HepG2 (cell line): ENCODE measurements around the gene PSMB2. TPM values are rescaled to one million over a fixed set of nuclear protein-coding genes. Genes with fewer than 3 reads are reported as not detected.

Experiments
- BRF2 ChIP-seq: sonication (generic); formaldehyde crosslinking; IDR thresholded peaks from 2 replicates; pipeline ENCODE4 v1.8.1; 2022; ENCODE audit warnings: mild to moderate bottlenecking, missing genetic modification reagents
- HBP1 ChIP-seq: IDR thresholded peaks from 2 replicates; pipeline ENCODE4 v1.6.1; 2016; ENCODE audit warnings: low read depth, control low read depth
- HIVEP1 ChIP-seq: sonication (generic); formaldehyde crosslinking; IDR thresholded peaks from 2 replicates; pipeline ENCODE4 v1.4.0; 2020; ENCODE audit warnings: mild to moderate bottlenecking, missing genetic modification reagents
- HNF4A ChIP-seq: sonication (generic); formaldehyde crosslinking; IDR thresholded peaks from 2 replicates; pipeline ENCODE4 v1.4.0; 2020; ENCODE audit warnings: missing genetic modification reagents
- KAT7 ChIP-seq: IDR thresholded peaks from 2 replicates; pipeline ENCODE4 v1.6.1; 2018; ENCODE audit warnings: borderline replicate concordance, missing compliant biosample characterization
- NONO ChIP-seq, 2 experiments: fragments of 450-650 bp in 1 of 2; sonication (generic) in 1 of 2; formaldehyde crosslinking in 1 of 2; IDR thresholded peaks in 1 of 2; conservative IDR thresholded peaks in 1 of 2; 2 replicates each; pipeline versions ENCODE4 v1.6.1 to v1.8.0; 2017 to 2022; ENCODE audit warnings: mild to moderate bottlenecking in 1 of 2, missing genetic modification reagents in 1 of 2, moderate library complexity in 1 of 2
- PRDM10 ChIP-seq: sonication (generic); formaldehyde crosslinking; IDR thresholded peaks from 2 replicates; pipeline ENCODE4 v1.4.0; 2020; ENCODE audit warnings: low read depth, missing genetic modification reagents
- REL ChIP-seq: sonication (generic); formaldehyde crosslinking; conservative IDR thresholded peaks from 2 replicates; pipeline ENCODE4 v1.8.0; 2022; ENCODE audit warnings: mild to moderate bottlenecking, missing genetic modification reagents, moderate library complexity
- REST ChIP-seq, 2 experiments: IDR thresholded peaks; 2 replicates each; pipeline ENCODE4 v1.6.1; 2011 to 2012; ENCODE audit warnings: low read length in 2 of 2, borderline replicate concordance in 1 of 2, low read depth in 1 of 2, mild to moderate bottlenecking in 1 of 2, moderate library complexity in 1 of 2
- STAT6 ChIP-seq: sonication (generic); formaldehyde crosslinking; IDR thresholded peaks from 2 replicates; pipeline ENCODE4 v1.4.0; 2020; ENCODE audit warnings: missing genetic modification reagents, mild to moderate bottlenecking, borderline replicate concordance
- YEATS4 ChIP-seq: sonication (generic); formaldehyde crosslinking; IDR thresholded peaks from 2 replicates; pipeline ENCODE4 v1.4.0; 2020; ENCODE audit warnings: missing genetic modification reagents, borderline replicate concordance
- ZNF383 ChIP-seq: sonication (generic); formaldehyde crosslinking; IDR thresholded peaks from 2 replicates; pipeline ENCODE4 v1.4.0; 2020; ENCODE audit warnings: missing genetic modification reagents, mild to moderate bottlenecking, borderline replicate concordance
- ZNF777 ChIP-seq: sonication (generic); formaldehyde crosslinking; IDR thresholded peaks from 2 replicates; pipeline ENCODE4 v1.4.0; 2020; ENCODE audit warnings: missing genetic modification reagents
- ZNF784 ChIP-seq: sonication (generic); formaldehyde crosslinking; IDR thresholded peaks from 2 replicates; pipeline ENCODE4 v1.5.1; 2020; ENCODE audit warnings: missing genetic modification reagents, mild to moderate bottlenecking, borderline replicate concordance
- polyA plus RNA-seq, 8 experiments: library from polyadenylated mRNA; depleted of rRNA in 3 of 8; stranded (reverse) in 7 of 8; unstranded in 1 of 8; fragments of >200 nt; fragmentation: Illumina TruSeq in 4 of 8; extraction: Trizol in 4 of 8; gene quantifications; 2 replicates each; pipeline versions ENCODE4 v1.2.1 to v1.2.3, GENCODE V29; 2011 to 2016; ENCODE audit warnings: low read depth in 4 of 8, missing spikeins in 1 of 8, mixed read lengths in 1 of 8; ENCODE audit not compliant: insufficient read depth in 1 of 8
- total RNA-seq, 5 experiments: library from RNA; depleted of rRNA; stranded (reverse); fragments of >200 nt; fragmentation: Illumina TruSeq; extraction: Trizol; gene quantifications; 2 replicates each; pipeline ENCODE4 v1.2.3, GENCODE V29; 2016; ENCODE audit warnings: low read depth in 1 of 5

Gene PSMB2
- total and polyA plus RNA-seq, 2 of the 13 experiments (the other 11 are each of a cell fraction or from before 2014, with no cell fraction given): 60.6 to 62.2 TPM

- TF ChIP-seq HBP1 (CRISPR knock-in tag) (peak; percentile 28; the same call in 1 of the 2 replicates), STAT6 (CRISPR knock-in tag) (no peak), KAT7 (CRISPR knock-in tag) (0 out of 2 replicates have a peak, but pooled peaks have one; percentile 22), ZNF383 (CRISPR knock-in tag) (no peak), NONO (IDR thresholded peaks at IDR 0.05) (no peak), NONO (CRISPR knock-in tag; conservative IDR thresholded peaks at IDR 0.05) (no peak), BRF2 (CRISPR knock-in tag) (no peak), HNF4A (no peak), ZNF777 (CRISPR knock-in tag) (0 out of 2 replicates have a peak, but pooled peaks have one; percentile 15), ZNF784 (CRISPR knock-in tag) (0 out of 2 replicates have a peak, but pooled peaks have one; percentile 1), REST (IDR thresholded peaks at IDR 0.05; ENCODE audit: borderline replicate concordance in 1 of 2, low read depth in 1 of 2, low read length in 2 of 2) (peak; percentile 25 to 71), HIVEP1 (CRISPR knock-in tag) (0 out of 2 replicates have a peak, but pooled peaks have one; percentile 76), YEATS4 (peak; percentile 79; the same call in 1 of the 2 replicates), REL (CRISPR knock-in tag) (no peak), PRDM10 (CRISPR knock-in tag) (no peak)
These were observed 84.2 kb downstream of the PSMB2 start, which contains the start of gene KIAA0319L (continued) for GRCh38 chr1:35557118-35557610.
